Measurements from ENCODE around the gene MAP2K3. TPM values are rescaled to one million over a fixed set of nuclear protein-coding genes. Genes with fewer than 3 reads are reported as not detected.
A peak's percentile ranks its signal among the peaks of the same experiment; 100 is the strongest.
"Not testable (repeated sequence)": the region's sequence is repeated elsewhere in the genome, so short reads cannot be mapped to it uniquely, and the experiment has no call there.

Gene MAP2K3
- total RNA-seq, 4 donors from 2014 or later = 54.1 to 64.1 (median 55.2) TPM

- WGBS, 2 donors = 88 to 90% methylated on average over 4 of the region's 4 CpGs
- peak in 1 of 2 donors; percentile 84 for DNase-seq (ENCODE audit: low spot score in 2 of 2)
- H3K4me3 ChIP-seq (ENCODE audit: low read depth, poor library complexity, severe bottlenecking); intact Hi-C loops (cut with DNase I; ENCODE audit: low total_unique reads): not testable (repeated sequence)
These were observed 35.9 kb downstream of the MAP2K3 start for GRCh38 chr17:21320430-21320829.

GRCh38 chr17:21321061-21321460, 36.5 kb downstream of the MAP2K3 start:
- peak in 1 of 2 donors; percentile 78 for DNase-seq (ENCODE audit: low spot score in 2 of 2)
- WGBS, 2 donors = 92 to 94% methylated on average over 8 to 9 of the region's 9 CpGs
- intact Hi-C loops (cut with DNase I; ENCODE audit: low total_unique reads); H3K4me3 ChIP-seq (ENCODE audit: low read depth, poor library complexity, severe bottlenecking): not testable (repeated sequence)

GRCh38 chr17:21321744-21322191, 37.3 kb downstream of the MAP2K3 start:
- H3K4me3 ChIP-seq (ENCODE audit: low read depth, poor library complexity, severe bottlenecking); DNase-seq (ENCODE audit: low spot score in 2 of 2); intact Hi-C loops (cut with DNase I; ENCODE audit: low total_unique reads): not testable (repeated sequence)
- 91% methylated on average over 8 to 9 of the region's 9 CpGs for WGBS, 2 donors

DNA sequence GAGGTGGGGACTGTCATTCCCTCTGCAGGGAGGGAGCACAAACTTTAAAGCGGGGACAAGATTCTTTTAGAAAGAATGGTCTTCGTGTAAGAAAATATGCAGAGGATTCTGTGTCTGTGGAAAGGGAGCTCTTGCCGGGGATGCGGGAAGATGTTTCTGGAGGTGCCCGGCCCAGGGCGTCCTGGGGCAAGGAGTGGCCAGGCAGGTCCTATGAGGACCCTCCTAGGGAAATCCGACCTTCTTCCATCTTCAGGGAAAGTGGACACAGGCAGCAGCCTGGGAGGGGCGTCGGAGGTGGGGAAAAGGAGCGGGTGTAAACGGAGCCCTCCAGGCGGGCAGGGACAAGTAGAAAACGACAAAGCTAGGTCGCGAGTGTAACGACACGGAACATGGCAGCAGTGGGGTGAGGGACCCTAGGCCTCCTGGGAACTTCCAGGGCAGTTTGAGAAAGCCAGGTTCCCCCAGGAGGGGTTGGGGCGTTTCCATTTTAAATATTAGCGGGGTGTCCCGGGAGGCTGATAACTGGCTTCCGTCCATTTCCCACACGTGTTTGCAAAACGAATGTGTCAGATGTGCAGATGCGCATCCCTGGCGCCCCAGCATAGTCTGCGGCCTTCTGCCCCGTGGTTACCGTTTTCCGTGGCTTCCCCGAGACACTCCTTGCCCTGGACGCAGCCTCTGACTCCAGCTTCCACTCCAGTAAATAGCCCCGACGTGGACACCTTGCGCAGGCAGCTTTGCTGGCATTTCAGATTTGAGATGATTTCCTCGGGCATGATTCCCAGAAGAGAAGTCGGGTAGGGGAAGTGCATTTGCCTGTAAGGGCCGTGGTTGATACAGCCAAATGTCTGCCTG, 39.0 kb downstream of the MAP2K3 start:
- WGBS, 2 donors = 37 to 38% methylated on average over 34 of the region's 37 CpGs
- intact Hi-C loops (cut with DNase I; ENCODE audit: low total_unique reads); H3K4me3 ChIP-seq (ENCODE audit: low read depth, poor library complexity, severe bottlenecking): not testable (repeated sequence)
- peak in 1 of 2 donors; percentile 85 for DNase-seq (ENCODE audit: low spot score in 2 of 2)

GRCh38 chr17:21324741-21325140, 40.2 kb downstream of the MAP2K3 start:
- 78 to 88% methylated on average over 5 of the region's 5 CpGs for WGBS, 2 donors
- DNase-seq (ENCODE audit: low spot score in 2 of 2); intact Hi-C loops (cut with DNase I; ENCODE audit: low total_unique reads); H3K4me3 ChIP-seq (ENCODE audit: low read depth, poor library complexity, severe bottlenecking): not testable (repeated sequence)

DNA sequence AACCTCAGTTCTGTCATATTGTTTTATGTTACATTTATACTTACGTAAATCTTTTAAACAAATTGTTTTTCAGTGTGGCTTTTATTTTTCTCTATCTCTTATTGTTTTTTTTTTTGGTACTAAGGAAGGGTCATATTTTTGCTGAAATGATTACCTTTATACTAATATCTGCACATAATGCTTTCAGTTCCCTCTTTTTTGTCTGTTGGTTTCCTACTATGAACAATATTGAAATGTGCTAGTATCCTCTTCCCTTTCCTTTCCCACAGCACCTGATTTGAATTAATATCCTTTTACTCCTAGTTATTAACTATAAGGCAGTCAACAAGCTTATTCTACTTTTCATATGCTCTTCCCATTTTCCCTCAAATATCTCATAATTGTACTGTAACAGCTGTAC, 43.4 kb downstream of the MAP2K3 start:
- intact Hi-C loops (cut with DNase I; ENCODE audit: low total_unique reads); DNase-seq (ENCODE audit: low spot score in 2 of 2); H3K4me3 ChIP-seq (ENCODE audit: low read depth, poor library complexity, severe bottlenecking): not testable (repeated sequence)
- 89 to 91% methylated on average over 1 of the region's 1 CpG for WGBS, 2 donors

DNA sequence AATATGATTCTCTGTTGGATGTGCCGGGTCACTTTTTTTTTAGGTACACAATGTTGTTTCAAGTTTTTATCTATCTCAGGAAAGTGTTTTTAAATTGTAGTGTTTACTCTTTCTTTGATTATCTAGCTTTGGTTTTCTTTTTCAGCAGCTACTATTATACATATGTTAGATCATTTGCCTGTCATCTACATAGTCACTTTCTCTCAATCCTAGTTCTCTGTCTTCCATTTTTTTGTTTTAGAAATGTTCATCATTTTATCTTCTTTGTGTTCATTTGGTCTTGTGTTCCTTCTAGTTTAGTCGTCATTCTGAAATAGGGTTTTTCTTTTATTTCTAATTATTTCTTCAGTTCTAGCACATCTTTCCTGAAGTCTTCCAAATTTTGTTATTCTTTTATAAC, 44.3 kb downstream of the MAP2K3 start:
- intact Hi-C loops (cut with DNase I; ENCODE audit: low total_unique reads) = not testable (repeated sequence)

DNA sequence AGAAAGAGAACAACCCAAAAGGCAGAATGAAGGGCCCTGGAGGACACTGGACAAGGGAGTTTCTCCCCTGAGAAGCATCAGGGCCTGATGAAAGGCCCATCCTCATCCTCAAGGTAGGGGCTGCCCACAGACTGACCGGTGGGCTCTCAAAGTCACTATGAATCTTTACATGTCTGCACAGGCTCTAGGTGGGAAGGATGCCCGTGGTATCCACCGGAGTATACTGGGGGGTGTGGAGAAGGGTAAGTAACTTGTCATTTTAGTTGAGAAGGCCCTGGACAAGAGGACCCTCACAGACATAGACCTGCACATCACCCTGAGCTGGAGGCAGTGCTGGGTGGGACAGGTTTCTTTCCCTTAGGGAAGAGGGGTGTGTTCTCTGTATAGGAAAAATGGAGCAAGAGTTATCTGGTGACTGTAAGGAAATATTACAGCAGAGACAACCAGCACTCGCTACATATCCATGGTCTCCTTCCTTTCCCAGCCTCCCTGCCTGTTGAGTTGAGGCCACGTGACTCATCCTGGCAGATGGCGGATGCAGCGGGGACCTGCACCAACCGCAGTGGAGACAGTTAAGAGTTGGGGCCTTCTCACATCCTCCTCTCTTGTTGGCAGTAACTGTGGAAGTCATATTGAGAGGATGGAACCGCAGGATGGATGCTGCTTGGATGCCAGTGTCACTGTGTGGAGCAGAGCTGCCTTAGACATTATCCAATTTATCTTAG, 46.1 kb downstream of the MAP2K3 start:
- WGBS, 2 donors = 82 to 86% methylated on average over 9 of the region's 9 CpGs
- H3K4me3 ChIP-seq (ENCODE audit: low read depth, poor library complexity, severe bottlenecking) = no peak overlapping the region
- DNase-seq (ENCODE audit: low spot score in 2 of 2) = no peak
- intact Hi-C loops (cut with DNase I; ENCODE audit: low total_unique reads) = no loop called here
- TF ChIP-seq CTCF (IDR thresholded peaks at IDR 0.05) (no peak), POLR2A (IDR thresholded peaks at IDR 0.05) (no peak)

More for the DNA sequence above, 44.3 kb downstream of the MAP2K3 start:
- DNase-seq (ENCODE audit: low spot score in 2 of 2); H3K4me3 ChIP-seq (ENCODE audit: low read depth, poor library complexity, severe bottlenecking): not testable (repeated sequence)
- WGBS, 2 donors = 83 to 85% methylated on average over 2 of the region's 2 CpGs

DNA sequence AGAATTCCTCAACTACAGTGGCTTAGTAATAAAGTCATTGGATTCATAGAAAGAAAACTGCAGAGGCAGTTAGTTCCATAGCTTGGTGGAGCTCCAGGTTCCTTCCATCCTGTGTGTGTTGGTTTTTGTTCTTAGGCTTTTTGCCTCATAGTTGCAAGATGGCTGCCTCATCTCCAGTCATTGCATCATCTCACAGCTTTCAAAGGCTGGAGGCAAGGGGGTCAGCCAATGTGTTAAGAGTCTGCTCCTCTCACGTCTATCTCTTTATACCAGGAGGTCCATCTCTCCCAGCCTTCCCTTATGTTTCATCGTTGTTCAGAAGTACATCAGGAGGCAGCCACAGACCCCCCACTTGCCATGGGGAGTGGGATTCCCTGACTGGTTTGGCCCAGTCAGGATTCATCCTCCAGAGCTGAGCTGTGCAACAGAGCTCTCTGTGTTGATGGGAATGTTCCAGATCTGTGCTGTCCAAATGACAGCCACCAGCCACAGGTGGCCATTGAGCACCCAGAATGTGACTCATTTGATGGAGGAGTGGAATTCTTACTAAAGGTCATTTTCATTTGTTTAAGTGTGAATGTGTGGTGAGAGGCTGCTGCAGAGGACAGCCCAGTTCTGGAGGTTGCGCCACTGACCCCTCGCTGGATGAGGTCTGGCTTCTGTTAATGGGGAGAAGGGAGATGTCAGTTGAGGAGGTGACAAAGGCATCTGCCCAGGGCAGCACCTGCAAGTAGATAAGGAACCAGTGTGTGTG, 52.2 kb downstream of the MAP2K3 start:
- intact Hi-C loops (cut with DNase I; ENCODE audit: low total_unique reads); DNase-seq (ENCODE audit: low spot score in 2 of 2); H3K4me3 ChIP-seq (ENCODE audit: low read depth, poor library complexity, severe bottlenecking): not testable (repeated sequence)
- WGBS, 2 donors = 76 to 80% methylated on average over 4 of the region's 4 CpGs

DNA sequence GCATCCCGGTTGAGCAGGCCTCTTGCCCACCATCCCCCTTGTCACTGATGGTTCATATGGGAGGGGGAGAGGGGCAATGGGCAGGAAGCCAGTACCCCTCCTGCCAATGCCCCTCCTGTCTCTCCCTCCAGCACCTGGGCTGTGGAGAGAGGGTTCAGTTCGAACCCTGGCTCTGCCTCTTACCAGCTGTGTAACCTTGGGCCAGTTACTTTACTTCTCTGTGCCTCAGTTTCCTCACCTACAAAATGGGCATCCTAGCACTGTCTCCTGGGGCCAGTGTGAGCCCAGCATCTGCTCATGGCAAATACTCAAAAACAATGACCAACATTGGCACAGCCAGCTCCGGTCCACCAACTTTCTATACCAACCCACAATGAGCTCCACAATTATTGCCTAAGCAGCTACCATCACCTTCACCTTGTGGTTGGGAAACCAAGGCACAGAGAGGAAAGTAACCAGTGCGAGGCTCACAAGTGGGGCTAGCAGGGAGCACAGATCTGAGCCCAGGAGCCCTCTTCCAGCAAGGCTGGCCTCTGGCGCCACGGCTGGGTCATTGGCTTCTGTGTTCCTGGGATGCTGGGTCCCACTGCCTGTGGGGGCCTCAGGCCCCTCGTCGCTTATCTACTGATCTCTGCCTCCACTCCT, 53.6 kb downstream of the MAP2K3 start:
- DNase-seq (ENCODE audit: low spot score in 2 of 2) = peak in 1 of 2 donors; percentile 63
- intact Hi-C loops (cut with DNase I; ENCODE audit: low total_unique reads); H3K4me3 ChIP-seq (ENCODE audit: low read depth, poor library complexity, severe bottlenecking): not testable (repeated sequence)
- 71% methylated on average over 8 of the region's 8 CpGs for WGBS, 2 donors

All from lower leg skin (tissue), 4 donors.